Fibroblast of pulmonary artery (primary cell): ENCODE measurements around the gene CHST8.

Experiments
- DNase-seq: peaks from one replicate; pipeline ENCODE4 v3.0.0-alpha.2; 2010; ENCODE audit warnings: low read depth
- H3K4me3 ChIP-seq: replicated peaks from 2 replicates; pipeline ENCODE4 v1.5.1; 2011; ENCODE audit warnings: low read depth, mild to moderate bottlenecking, control low read depth, low read length, moderate library complexity
- TF ChIP-seq, protein P1 (sequence below): IDR thresholded peaks from 2 replicates; pipeline ENCODE4 v1.5.1; 2011; ENCODE audit warnings: mild to moderate bottlenecking, control low read depth, low read length, inconsistent platforms; ENCODE audit errors: missing control alignments

The CHST8 gene

GRCh38 chr19:33630880-33631608, 9.3 kb downstream of the CHST8 start:
- DNase-seq: no peak
- TF ChIP-seq, protein P1, sequence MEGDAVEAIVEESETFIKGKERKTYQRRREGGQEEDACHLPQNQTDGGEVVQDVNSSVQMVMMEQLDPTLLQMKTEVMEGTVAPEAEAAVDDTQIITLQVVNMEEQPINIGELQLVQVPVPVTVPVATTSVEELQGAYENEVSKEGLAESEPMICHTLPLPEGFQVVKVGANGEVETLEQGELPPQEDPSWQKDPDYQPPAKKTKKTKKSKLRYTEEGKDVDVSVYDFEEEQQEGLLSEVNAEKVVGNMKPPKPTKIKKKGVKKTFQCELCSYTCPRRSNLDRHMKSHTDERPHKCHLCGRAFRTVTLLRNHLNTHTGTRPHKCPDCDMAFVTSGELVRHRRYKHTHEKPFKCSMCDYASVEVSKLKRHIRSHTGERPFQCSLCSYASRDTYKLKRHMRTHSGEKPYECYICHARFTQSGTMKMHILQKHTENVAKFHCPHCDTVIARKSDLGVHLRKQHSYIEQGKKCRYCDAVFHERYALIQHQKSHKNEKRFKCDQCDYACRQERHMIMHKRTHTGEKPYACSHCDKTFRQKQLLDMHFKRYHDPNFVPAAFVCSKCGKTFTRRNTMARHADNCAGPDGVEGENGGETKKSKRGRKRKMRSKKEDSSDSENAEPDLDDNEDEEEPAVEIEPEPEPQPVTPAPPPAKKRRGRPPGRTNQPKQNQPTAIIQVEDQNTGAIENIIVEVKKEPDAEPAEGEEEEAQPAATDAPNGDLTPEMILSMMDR: no peak
- H3K4me3 ChIP-seq: no peak overlapping the region

- H3K4me3 ChIP-seq: no peak overlapping the region
- no peak for DNase-seq
- TF ChIP-seq, protein P1: no peak
Measured at GRCh38 chr19:33631609-33631973, 9.8 kb downstream of the CHST8 start.

DNA sequence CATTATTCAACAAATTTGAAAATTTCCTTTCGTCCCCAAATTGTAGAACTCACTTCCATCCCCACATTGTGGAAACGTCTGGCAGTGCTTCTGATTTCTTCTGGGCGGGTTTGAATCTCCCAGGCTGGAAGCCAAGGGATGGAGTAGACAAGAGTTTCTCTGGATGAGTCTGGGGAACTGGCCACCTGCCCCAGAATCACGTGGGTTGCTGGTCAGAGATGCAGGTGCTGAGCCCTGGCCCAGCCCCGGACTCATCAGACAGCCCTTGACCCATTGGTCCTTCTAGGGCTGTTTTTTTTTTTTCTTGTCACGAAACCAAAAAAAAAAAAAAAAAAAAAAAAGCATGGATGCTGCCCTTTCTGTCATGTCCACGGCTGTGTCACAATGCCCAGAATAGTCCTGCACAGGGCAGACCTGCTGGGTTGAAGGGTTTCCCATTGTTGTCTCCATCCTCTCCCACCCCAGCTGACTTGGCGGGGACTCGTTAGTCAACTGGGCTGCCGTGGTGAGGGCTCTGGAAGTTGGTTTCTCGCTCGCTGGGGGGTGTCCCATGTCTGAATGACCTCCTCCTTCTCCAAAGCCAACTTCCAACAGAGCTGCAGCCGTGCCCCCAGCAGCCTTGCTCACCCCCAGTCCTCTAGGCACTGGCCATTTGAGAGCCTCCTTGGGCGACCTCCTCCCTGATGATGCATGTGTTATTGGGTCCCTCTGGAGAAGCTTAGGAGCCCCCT, 12.8 kb downstream of the CHST8 start:
- no peak overlapping the region for H3K4me3 ChIP-seq
- DNase-seq: no peak
- TF ChIP-seq, protein P1: no peak

DNA sequence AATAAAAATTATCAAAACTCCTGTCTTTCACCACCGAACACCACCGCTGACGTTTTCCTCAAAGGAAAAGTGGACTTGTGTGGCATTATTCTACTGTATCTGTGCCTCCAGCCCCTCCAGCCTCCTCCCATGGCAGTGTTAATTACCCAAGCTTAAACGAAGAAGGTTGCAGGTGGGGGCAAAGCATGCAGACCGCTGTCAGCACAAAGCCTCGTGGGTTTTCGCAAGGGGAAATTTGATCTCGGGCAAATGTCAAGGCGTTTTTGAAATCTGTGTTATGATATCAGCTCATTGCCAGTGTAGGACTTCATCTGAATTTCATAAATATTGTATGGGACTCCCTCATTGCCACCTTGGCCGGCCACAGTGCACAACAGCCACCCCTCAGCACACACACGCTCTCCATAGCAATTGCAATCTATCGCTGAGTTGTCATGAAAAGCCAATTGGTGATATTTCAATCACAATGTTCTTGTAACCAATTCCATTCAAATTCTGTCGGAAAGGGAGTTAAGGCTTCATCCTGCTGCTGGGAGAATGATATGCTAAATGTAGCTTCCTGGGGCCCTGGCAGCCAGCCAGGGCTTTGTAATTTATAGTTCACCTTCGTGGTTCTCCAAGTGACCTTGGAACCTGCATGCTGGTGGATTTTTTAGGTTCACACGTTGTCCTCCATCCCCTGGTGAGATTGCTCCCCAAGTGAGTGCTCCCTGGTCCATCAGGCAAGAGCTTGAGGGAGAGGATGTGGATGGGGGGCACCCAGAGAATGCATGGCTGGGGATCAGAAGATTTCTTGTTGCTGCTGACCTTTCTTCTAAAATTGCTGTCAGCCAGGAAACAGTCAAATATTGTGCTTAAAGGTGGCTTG, 16.6 kb downstream of the CHST8 start:
- TF ChIP-seq, protein P1: no peak

GRCh38 chr19:33639035-33639681, 17.4 kb downstream of the CHST8 start:
- no peak overlapping the region for H3K4me3 ChIP-seq

More for the DNA sequence above, 16.6 kb downstream of the CHST8 start:
- H3K4me3 ChIP-seq: no peak overlapping the region
- DNase-seq: no peak

DNA sequence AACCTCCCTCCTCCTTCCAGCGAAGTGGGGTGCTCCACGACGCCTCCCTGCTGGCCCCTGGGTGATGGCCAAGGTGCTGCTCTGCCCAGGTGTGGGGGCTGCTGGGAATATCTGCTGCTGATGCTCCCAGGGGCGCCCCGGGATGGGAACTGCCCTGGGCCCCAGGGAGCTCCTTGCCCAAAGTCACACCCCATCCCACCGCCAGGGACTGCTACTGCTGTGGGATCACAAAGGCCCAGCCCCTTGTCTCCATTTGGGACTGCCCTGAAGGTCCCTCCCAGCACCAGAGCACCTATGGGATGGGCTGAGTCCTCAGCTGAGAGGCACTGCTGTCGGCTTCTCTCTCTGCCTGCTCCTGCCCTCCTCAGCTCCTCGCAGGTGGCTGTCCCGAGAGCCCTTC, 19.0 kb downstream of the CHST8 start:
- TF ChIP-seq, protein P1: no peak
- H3K4me3 ChIP-seq: no peak overlapping the region
- no peak for DNase-seq

More at GRCh38 chr19:33639035-33639681, 17.4 kb downstream of the CHST8 start:
- TF ChIP-seq, protein P1: no peak
- DNase-seq: no peak
